Activated CD4-positive, alpha-beta T cell treated with anti-CD3 and anti-CD28 coated beads for 48 hours (primary cell): ENCODE measurements around the gene EHD4.
A peak's percentile ranks its signal among the peaks of the same experiment; 100 is the strongest.

Source experiments
- DNase-seq: peaks from one replicate; pipeline ENCODE4 v3.0.0-alpha.2; 2020

Gene EHD4

DNA sequence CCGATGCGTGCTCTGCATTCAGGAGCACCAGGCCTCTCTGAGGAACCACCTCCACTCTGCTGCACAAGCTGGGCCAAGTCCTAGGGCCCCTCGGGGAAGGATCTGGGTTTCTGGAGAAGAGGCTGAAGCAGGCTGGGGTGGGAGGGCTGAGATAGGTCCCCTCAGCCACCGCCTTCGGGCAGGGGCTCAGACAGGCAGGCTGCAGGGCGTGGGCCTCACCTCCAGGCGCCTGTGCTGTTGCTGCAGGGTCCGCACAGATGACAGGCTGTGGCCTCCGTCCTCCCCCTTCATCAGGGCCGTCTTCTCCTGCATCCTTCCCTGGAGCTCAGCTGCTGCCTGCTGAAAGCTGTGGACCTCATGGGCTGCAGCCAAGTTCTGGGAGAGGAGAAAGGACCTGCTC lies 118.5 kb downstream of the EHD4 start:
- no peak for DNase-seq

DNA sequence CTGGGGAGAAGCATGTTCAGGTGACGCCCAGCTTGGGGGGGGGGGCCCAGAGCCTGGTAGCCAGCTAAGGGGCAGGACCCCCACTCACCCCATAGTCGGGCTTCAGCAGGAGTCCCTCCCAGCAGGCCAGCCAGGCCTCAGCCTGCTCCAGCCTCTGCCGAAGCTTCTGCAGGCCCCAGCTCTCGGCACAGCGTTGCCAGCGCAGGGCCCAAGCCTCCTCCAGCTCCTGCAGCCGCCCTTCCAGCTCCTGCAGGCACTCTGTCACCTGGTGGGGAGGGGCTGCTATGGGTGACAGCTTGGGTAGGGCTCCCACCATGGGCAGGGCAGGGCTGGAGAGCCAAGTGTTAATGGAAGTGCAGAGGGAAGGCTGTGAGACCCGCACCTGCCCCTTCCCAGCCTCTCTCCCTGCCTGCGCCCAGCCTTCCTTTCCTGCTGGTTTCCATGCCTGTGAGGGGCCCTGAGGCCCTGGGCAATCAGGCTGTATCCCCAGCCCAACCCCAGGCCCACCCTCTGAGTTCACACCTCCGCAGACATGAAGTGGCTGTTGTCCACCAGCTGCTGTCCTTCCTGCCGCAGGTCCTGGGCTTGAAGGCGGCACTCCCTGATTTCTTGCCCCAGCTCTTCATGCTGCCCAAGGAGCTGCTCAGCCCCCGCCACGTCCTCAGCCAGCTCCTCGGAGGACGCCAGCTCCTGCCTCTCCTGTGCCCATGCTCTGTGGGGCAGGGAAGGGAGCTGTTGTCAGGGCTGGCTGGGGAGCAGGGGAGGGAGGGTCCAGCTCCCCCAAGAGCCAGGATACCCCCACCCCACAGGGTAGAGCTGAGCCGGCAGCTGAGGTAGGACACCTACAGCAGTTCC lies 119.4 kb downstream of the EHD4 start:
- DNase-seq = no peak

DNA sequence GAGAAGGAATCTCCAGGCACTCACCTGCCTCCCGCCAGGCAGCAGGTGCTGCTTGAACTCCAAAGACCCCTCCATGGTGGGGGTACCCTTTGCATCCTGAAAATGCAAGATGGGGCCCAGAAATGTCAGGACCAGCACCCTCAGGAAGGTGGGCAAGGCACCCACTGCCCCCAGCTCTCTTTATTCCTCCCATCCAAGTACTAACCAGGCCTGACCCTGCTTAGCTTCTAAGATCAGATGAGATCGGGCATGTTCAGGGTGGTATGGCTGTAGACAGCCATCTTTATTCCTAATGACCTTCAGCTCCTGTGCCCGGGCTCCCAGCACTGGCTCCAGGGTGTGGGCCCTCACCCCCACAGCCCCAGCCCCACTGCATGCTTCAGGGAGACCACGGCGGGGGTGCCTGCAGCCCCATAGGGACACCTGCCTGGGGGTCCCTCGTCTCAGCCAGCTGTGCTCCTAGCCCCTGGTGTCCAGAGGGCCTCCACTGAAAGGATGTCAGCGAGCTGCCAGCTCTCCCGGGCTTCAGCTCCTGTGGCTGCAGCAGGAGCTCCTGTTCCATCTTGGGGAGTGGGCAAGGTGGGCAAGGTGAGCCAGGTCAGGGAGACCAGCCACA lies 120.5 kb downstream of the EHD4 start:
- no peak for DNase-seq

DNA sequence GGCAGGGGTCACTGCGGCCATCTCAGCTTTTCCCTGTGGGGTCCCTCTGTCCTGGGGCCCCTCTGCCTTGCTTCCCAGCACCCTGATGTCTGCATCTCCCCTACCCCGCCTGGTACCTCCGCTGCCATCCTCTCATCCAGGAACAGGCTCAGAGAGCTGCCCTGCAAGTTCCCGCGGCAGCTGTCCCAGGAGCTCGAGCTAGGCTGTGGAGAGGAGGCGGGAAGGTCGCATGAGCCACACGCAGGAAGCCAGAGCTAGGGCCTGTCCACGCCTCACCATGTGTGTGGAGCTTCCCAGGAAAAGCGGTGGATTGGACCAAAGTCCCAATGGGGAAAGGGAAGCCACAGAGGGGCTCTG lies 121.2 kb downstream of the EHD4 start:
- DNase-seq = no peak

DNA sequence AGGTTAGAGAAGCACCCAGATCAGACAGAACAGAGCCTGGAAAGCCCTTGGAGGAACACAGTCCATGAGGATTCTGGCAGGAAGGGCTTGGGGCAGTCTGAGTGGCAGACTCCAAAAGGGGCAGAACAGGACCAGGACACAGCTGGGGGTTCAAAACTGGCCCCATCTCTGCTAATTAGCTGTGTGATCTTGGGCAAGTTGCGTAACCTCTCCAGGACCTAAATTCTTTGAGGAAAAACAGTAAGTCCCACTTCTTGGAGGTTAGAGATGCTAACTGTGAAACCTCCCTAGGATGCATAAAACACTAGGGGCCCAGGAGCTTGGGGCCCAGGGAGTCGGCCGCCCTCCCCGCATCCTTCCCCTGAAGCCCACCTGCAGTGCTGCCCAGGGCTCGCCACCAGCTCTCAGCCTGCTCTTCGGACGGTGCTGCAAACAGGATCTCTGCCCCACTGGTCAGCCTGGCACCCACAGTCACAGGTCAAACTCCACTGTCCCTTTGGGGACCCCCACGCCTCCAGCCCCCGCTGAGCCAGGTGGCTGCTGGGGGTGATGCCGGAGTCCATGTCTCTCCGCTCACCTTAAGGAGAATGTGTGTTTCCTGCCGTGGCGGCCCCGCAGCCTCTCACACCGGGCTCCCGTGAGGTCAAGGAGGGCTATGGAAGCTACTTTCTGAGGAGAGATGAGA lies 121.7 kb downstream of the EHD4 start:
- DNase-seq = no peak

DNA sequence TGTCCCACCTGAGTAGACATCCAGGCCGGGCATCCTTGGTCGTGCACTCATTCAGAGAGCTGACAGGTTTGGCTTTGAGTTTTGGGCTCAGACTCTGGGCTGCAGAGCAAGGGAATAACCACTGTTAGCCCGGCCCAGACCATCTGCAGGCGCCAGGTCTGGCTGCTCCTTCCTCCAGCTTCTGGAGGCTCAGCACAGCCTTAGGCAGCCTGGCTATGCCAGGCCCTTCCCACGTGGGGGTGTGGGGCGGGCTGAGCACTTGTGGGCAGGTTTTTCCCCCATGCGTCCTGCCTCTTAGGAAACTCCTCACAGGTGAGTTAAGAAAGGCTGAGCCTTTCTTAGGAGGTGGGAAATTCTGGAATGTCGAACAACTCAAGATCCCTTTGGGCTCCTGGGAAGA lies 122.5 kb downstream of the EHD4 start:
- DNase-seq = no peak

DNA sequence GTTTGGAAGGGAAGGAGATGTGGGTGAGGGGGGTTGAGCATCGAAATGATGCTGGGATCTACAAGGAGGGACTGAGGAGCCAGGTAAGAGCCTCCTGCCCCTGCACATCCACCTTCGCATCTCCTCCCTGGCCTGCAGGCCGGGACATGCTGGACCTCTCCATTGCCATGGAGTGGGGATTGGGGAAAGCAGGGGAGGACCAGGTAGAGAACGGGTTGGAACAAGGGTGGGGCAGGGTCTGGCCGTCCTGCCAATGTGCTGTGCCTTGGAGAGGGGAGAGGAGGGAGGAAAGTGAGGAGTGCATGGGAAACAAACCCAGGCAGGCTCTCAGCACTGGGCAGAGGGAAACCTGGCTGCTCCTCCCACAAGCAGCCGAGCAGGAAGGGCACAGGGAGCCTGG lies 123.2 kb downstream of the EHD4 start:
- DNase-seq = no peak

DNA sequence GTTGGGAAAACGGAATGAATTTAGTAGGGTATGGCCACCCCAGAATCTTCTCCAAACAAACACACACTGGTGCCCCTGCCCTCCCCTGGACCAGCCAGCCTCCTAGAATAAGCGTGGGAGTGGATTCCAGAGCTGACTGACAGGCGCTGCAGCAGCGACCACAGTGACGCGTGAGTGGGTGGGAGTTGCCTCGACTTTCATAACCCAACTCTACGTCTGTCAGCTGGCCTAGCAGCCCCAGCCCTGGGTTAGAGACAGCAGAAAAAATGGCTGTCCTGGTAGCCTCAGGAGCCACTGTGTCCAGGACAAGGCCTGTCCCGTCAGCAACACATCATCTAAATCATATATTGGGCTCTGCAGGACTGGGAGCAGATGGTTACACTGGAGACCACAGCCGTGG lies 123.7 kb downstream of the EHD4 start:
- peak; percentile 76 for DNase-seq

DNA sequence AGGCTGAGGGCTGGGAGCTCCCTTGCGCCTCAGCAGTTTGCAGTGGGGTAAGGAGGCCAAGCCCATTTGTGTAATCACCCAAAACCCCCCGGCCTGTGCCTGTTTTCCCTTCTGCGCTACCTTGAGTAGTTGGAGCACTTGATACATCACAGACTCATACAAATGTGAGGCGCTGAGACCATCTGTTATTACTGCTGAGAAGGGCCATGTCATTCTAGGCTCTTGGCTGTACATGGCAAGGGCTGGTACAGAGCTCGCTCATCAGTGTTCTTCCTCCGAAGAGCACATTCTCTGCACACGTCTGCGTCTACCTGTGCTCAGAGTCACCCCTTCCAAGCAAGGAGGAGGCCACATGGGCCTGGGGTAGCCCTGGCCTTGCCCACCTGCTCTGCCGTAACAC lies 124.4 kb downstream of the EHD4 start:
- no peak for DNase-seq

DNA sequence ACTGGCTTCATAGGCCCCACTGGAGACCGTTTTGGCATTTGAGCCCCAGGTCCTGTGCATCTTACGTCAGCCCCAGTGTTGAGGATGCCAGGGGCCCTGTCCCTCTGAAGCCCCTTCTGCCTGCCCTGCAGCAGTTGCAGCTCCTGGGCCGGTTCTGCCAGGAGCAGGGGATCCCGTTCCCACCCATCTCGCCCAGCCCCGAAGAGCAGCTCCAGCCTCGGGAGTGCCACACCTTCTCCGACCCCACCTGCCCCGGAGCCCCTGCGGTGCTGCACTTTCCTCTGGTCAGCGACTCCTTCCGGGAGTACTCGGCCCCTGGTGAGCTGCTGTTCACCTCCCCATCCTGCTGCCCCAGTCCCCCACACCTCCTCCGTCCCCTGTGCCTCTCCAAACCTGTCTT lies 125.2 kb downstream of the EHD4 start:
- no peak for DNase-seq
